Measurements from ENCODE around the gene CADPS2. TPM values are rescaled to one million over a fixed set of nuclear protein-coding genes. Genes with fewer than 3 reads are reported as not detected.

The CADPS2 gene
- total RNA-seq, 1 donor from 2014 or later, result 12.5 TPM

GRCh38 chr7:122273117-122273516 lies 613.1 kb downstream of the CADPS2 start:
- no peaks in the 10 kb centered on the region for H3K27me3 ChIP-seq (ENCODE audit: control insufficient read depth in 3 of 3, insufficient read depth in 3 of 3, low read length in 3 of 3)
- no peak overlapping the region for H3K9ac ChIP-seq (ENCODE audit: low read depth in 1 of 3, low read length in 3 of 3)
- no peaks in the 10 kb centered on the region for H3K9me3 ChIP-seq (ENCODE audit: control insufficient read depth in 3 of 3, low read length in 3 of 3)
- no peak overlapping the region for H3K4me3 ChIP-seq (ENCODE audit: low read length in 3 of 3)
- H3K27ac ChIP-seq (ENCODE audit: low read depth, low read length), result no peak overlapping the region
- H3K36me3 ChIP-seq (ENCODE audit: control insufficient read depth in 3 of 3, insufficient read depth in 3 of 3, low read length in 3 of 3), result no peaks in the 10 kb centered on the region
- no peaks in the 10 kb centered on the region for H3K4me1 ChIP-seq (ENCODE audit: control insufficient read depth in 3 of 3, insufficient read depth in 3 of 3, low read length in 3 of 3)

- Histone ChIP-seq H3K27me3 (ENCODE audit: control insufficient read depth in 3 of 3, insufficient read depth in 3 of 3, low read length in 3 of 3) (no peaks in the 10 kb centered on the region), H3K36me3 (ENCODE audit: control insufficient read depth in 3 of 3, insufficient read depth in 3 of 3, low read length in 3 of 3) (no peaks in the 10 kb centered on the region), H3K27ac (ENCODE audit: low read depth, low read length) (no peak overlapping the region), H3K4me1 (ENCODE audit: control insufficient read depth in 3 of 3, insufficient read depth in 3 of 3, low read length in 3 of 3) (no peaks in the 10 kb centered on the region), H3K4me3 (ENCODE audit: low read length in 3 of 3) (no peak overlapping the region), H3K9me3 (ENCODE audit: control insufficient read depth in 3 of 3, low read length in 3 of 3) (no peaks in the 10 kb centered on the region), H3K9ac (ENCODE audit: low read depth in 1 of 3, low read length in 3 of 3) (no peak overlapping the region)
Observed at GRCh38 chr7:122269241-122269640, 617.0 kb downstream of the CADPS2 start.

Small RNAs within 50 kb of the gene (small RNA-seq; reads per million reads assigned to genes)
- not detected for gene AC006463.1

Other genes with a start within 250 kb of the CADPS2 start
- gene RNF133, start 187.3 kb downstream of the CADPS2 start, total RNA-seq, result 1.0 TPM
- gene RNF148, start 183.5 kb downstream of the CADPS2 start, total RNA-seq, result 0.52 TPM
- gene TAS2R16, start 109.2 kb upstream of the CADPS2 start, total RNA-seq, result not detected

All from skeletal muscle tissue (tissue), 5 donors.